ENCODE data around the gene TRAF3.

GRCh38 chr14:102819176-102819628, 42.0 kb downstream of the TRAF3 start:
- no peak for TF ChIP-seq YY1 (IDR thresholded peaks at IDR 0.05; ENCODE audit: insufficient read depth, insufficient read length)
- no peak for TF ChIP-seq ZNF274 (IDR thresholded peaks at IDR 0.05; ENCODE audit: low read depth, low read length)

Measured in NT2/D1 (cell line).